ENCODE data around the gene CSRNP2. TPM values are rescaled to one million over a fixed set of nuclear protein-coding genes. Genes with fewer than 3 reads are reported as not detected.

The CSRNP2 gene
- total and polyA plus RNA-seq, 2 of the 8 experiments (the other 6 are each of a cell fraction or from before 2014, with no cell fraction given): 13.7 to 34.0 TPM

GRCh38 chr12:51085757-51086156 is 2.4 kb upstream of the CSRNP2 start:
- 85% methylated on average over 3 of the region's 3 CpGs; no CpG with 5 or more reads in 1 of the 2 experiments for WGBS, 2 experiments (ENCODE audit: extremely low coverage in 1 of 2, insufficient coverage in 1 of 2, insufficient read length in 1 of 2, insufficient replicate concordance in 2 of 2, low coverage in 1 of 2, low lambda C conversion rate in 2 of 2, missing lambda C conversion rate in 1 of 2)
- no peak overlapping the region for H2AFZ ChIP-seq (ENCODE audit: low read length)
- no peak overlapping the region for H3K23ac ChIP-seq (ENCODE audit: insufficient read length)
- DNase-seq (ENCODE audit: low read depth in 1 of 2, low spot score in 2 of 2): no peak
- H2BK120ac ChIP-seq (replicated peaks; ENCODE audit: low read depth, low read length): no peak overlapping the region
- H2BK20ac ChIP-seq (ENCODE audit: low read length): no peak overlapping the region
- peaks cover 7% of the 10 kb centered on the region for H3K23me2 ChIP-seq (ENCODE audit: low read depth, low read length)
- H3K79me1 ChIP-seq (ENCODE audit: low read depth, low read length): peaks cover 4% of the 10 kb centered on the region
- no peak overlapping the region for H3K4me3 ChIP-seq (ENCODE audit: extremely low read depth in 1 of 4, insufficient read depth in 2 of 4, low read depth in 3 of 4, low read length in 4 of 4)
- H3K4ac ChIP-seq (replicated peaks; ENCODE audit: insufficient read length, low read depth, low read length): no peak overlapping the region
- FAIRE-seq: no peak
- no peak overlapping the region for H4K8ac ChIP-seq (ENCODE audit: extremely low read depth, insufficient read depth, low read length)
- H3K4me1 ChIP-seq (replicated peaks in 1 of 4; ENCODE audit: control insufficient read depth in 3 of 4, insufficient read depth in 4 of 4, low read length in 3 of 4): peaks cover 4 to 6% (median 5%) of the 10 kb centered on the region in 4 experiments; a peak in 4 of 7 replicates
- no peak overlapping the region for H4K91ac ChIP-seq (replicated peaks; ENCODE audit: insufficient read length, low read length)
- CTCF ChIA-PET (ENCODE audit: partially characterized antibody): interaction anchor here (0.5 to 1.5 kb wide), 4 partner anchors 38 to 306 kb away, joined by 3 read pairs; no protein-coding TSS in a partner anchor
- no peak overlapping the region for H3K56ac ChIP-seq (replicated peaks; ENCODE audit: insufficient read length, low read depth, low read length)
- no peaks in the 10 kb centered on the region for H3K9me3 ChIP-seq (ENCODE audit: insufficient read depth in 2 of 2, low read depth in 1 of 2, low read length in 1 of 2)
- no peaks in the 10 kb centered on the region for H3K27me3 ChIP-seq (replicated peaks in 1 of 4; ENCODE audit: control insufficient read depth in 3 of 4, extremely low read depth in 1 of 4, insufficient read depth in 3 of 4, low read length in 3 of 4)
- no peak overlapping the region for H2BK12ac ChIP-seq (ENCODE audit: low read depth, low read length)
- H3K27ac ChIP-seq (ENCODE audit: low read depth, low read length): no peak overlapping the region
- no peak overlapping the region for H3K14ac ChIP-seq (ENCODE audit: insufficient read length)
- H3K18ac ChIP-seq (ENCODE audit: extremely low read depth, low read length): no peak overlapping the region
- peaks cover 0 to 5% of the 10 kb centered on the region in 2 experiments for H4K20me1 ChIP-seq (replicated peaks in 1 of 2; ENCODE audit: control insufficient read depth in 1 of 2, insufficient read depth in 2 of 2, low read length in 2 of 2)
- no peak overlapping the region; a peak in 1 of 7 replicates for H3K9ac ChIP-seq (replicated peaks in 1 of 4; ENCODE audit: extremely low read depth in 1 of 4, low read depth in 3 of 4, low read length in 3 of 4)
- H2AK5ac ChIP-seq (ENCODE audit: low read depth, low read length): no peak overlapping the region
- peaks cover 6 to 18% of the 10 kb centered on the region in 2 experiments; a peak in 3 of 4 replicates for H3K79me2 ChIP-seq (ENCODE audit: control insufficient read depth in 1 of 2, insufficient read depth in 2 of 2, low read length in 2 of 2)
- no peaks in the 10 kb centered on the region for H3K36me3 ChIP-seq (ENCODE audit: control insufficient read depth in 2 of 4, insufficient read depth in 4 of 4, low read length in 3 of 4)
- no peak overlapping the region for H3K4me2 ChIP-seq (ENCODE audit: insufficient read depth in 1 of 2, low read depth in 2 of 2, low read length in 2 of 2)
- POLR2A ChIA-PET (ENCODE audit: partially characterized antibody): interaction anchor here (1.0 to 1.1 kb wide), 2 partner anchors 131 to 167 kb away, joined by 3 read pairs; no protein-coding TSS in a partner anchor
- H4K5ac ChIP-seq (ENCODE audit: insufficient read length, low read depth, low read length): no peak overlapping the region
- no peak overlapping the region for H2BK5ac ChIP-seq (ENCODE audit: low read depth, low read length)
- no peak overlapping the region for H2BK15ac ChIP-seq (ENCODE audit: low read length)
- TF ChIP-seq KDM4A (IDR thresholded peaks at IDR 0.05; ENCODE audit: low read depth, low read length, severe bottlenecking) (no peak), NRF1 (IDR thresholded peaks at IDR 0.05; ENCODE audit: low read depth, low read length) (no peak), CBX8 (IDR thresholded peaks at IDR 0.05; ENCODE audit: borderline replicate concordance, low read depth, low read length) (no peak)
